H1 (cell line): ENCODE results near the gene INAFM1. TPM values are rescaled to one million over a fixed set of nuclear protein-coding genes. Genes with fewer than 3 reads are reported as not detected.

ENCODE experiments used
- CHD7 ChIP-seq: fragments of 300-600 bp; sonication (generic); IDR thresholded peaks from 2 replicates; pipeline ENCODE4 v1.7.1; 2012; ENCODE audit warnings: low read length, moderate library complexity, mild to moderate bottlenecking, inconsistent platforms; ENCODE audit not compliant: insufficient replicate concordance
- CTBP2 ChIP-seq: IDR thresholded peaks from 2 replicates; pipeline ENCODE4 v1.7.0; 2011; ENCODE audit warnings: borderline replicate concordance, mild to moderate bottlenecking, moderate library complexity, mixed read lengths, low read length; ENCODE audit not compliant: insufficient read depth, insufficient read length
- EGR1 ChIP-seq: IDR thresholded peaks from 2 replicates; pipeline ENCODE4 v1.6.1; 2011; ENCODE audit warnings: low read depth, low read length, borderline replicate concordance
- EZH2 ChIP-seq: fragments of 200-600 bp; sonication (generic); IDR thresholded peaks from 2 replicates; pipeline ENCODE4 v1.7.1; 2012; ENCODE audit warnings: low read depth, mild to moderate bottlenecking, moderate library complexity, low read length, inconsistent platforms; ENCODE audit not compliant: severe bottlenecking
- KDM1A ChIP-seq: fragments of 200-600, 300-600 bp; sonication (generic); IDR thresholded peaks from 2 replicates; pipeline ENCODE4 v1.7.1; 2016; ENCODE audit warnings: mild to moderate bottlenecking, low read length, borderline replicate concordance
- NANOG ChIP-seq: IDR thresholded peaks from 2 replicates; pipeline ENCODE4 v1.6.1; 2011; ENCODE audit warnings: low read length, low read depth, mild to moderate bottlenecking, inconsistent platforms; ENCODE audit not compliant: insufficient read depth, poor library complexity, severe bottlenecking
- POLR2A ChIP-seq, 2 experiments: IDR thresholded peaks; 1 replicate in 1 of 2; 2 replicates in 1 of 2; pipeline ENCODE4 v1.6.1; 2011; ENCODE audit warnings: low read depth in 2 of 2, low read length in 2 of 2, mild to moderate bottlenecking in 2 of 2; ENCODE audit errors: control extremely low read depth in 1 of 2
- SP2 ChIP-seq: IDR thresholded peaks from 2 replicates; pipeline ENCODE4 v1.6.1; 2012; ENCODE audit warnings: mild to moderate bottlenecking, low read length, inconsistent platforms
- SP4 ChIP-seq: IDR thresholded peaks from 2 replicates; pipeline ENCODE4 v1.6.1; 2012; ENCODE audit warnings: low read length, inconsistent platforms
- ZNF274 ChIP-seq: IDR thresholded peaks from 2 replicates; pipeline ENCODE4 v1.7.0; 2012; ENCODE audit warnings: low read length, borderline replicate concordance; ENCODE audit errors: extremely low read depth
- polyA plus RNA-seq, 7 experiments: library from polyadenylated mRNA; depleted of rRNA in 3 of 7; stranded (reverse) in 5 of 7; unstranded in 2 of 7; fragments of >200 nt in 5 of 7; fragments of 200-250 nt in 2 of 7; gene quantifications; 1 replicate in 5 of 7; 2 replicates in 1 of 7; 4 replicates in 1 of 7; pipeline versions ENCODE4 v1.2.1 to v1.2.3, GENCODE V29; 2011 to 2013; ENCODE audit warnings: missing spikeins in 2 of 7, mixed read lengths in 2 of 7
- total RNA-seq: library from RNA; stranded (reverse); fragmentation: NEBNext Ultra II Directional; extraction: Animal tissue kit (Norgen Biotek cat#: 25700); gene quantifications from 2 replicates; pipeline ENCODE4 v1.2.1, GENCODE V29; 2021

INAFM1 gene
- total and polyA plus RNA-seq, 2 of the 8 experiments (the other 6 are each of a cell fraction or from before 2014, with no cell fraction given): 2.6 to 3.4 TPM

- TF ChIP-seq CHD7 (no peak), CTBP2 (no peak), SP2 (no peak), EGR1 (no peak), SP4 (no peak), EZH2 (no peak), NANOG (no peak), KDM1A (no peak), ZNF274 (no peak), POLR2A (IDR thresholded peaks at IDR 0.05; ENCODE audit: control extremely low read depth in 1 of 2, low read depth in 2 of 2, low read length in 2 of 2) (no peak)
Observed at GRCh38 chr19:47309038-47309437, 34.4 kb downstream of the INAFM1 start (continued).
